ENCODE results near the gene NPRL2. TPM values are rescaled to one million over a fixed set of nuclear protein-coding genes. Genes with fewer than 3 reads are reported as not detected.
"Not testable (repeated sequence)": the region's sequence is repeated elsewhere in the genome, so short reads cannot be mapped to it uniquely, and the experiment has no call there.

Gene NPRL2
- total RNA-seq, 2 donors from 2014 or later: 27.0 to 30.9 TPM

DNA sequence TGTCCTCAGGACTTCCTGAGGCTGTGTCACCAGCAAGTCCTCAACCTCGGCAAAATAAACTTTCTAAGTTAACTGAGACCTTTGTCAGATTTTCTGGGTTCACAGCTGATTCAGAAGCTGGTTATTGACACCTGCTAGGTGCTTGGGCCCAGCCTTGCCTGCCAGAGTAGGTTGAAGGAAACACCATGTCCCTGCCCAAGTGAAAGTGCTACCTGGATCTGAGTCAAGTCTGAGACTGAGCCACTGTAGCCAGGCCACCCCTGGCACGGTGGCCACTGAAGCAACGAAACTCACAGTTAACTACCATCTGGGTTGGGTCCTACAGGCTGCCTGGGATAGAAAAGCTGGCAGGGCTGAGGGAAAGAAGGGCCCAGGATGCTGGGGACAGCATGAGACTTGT lies 36.2 kb downstream of the NPRL2 start:
- intact Hi-C loops (cut with DNase I): no loop called here
- DNase-seq: peak in 1 of 4 donors; percentile 18
- ATAC-seq: no peak
- WGBS, 2 donors: 67 to 72% methylated on average over 3 of the region's 3 CpGs
- Histone ChIP-seq H3K27ac (no peak overlapping the region), H3K4me1 (peaks cover 27% of the 10 kb centered on the region), H3K4me3 (no peak overlapping the region), H3K27me3 (no peaks in the 10 kb centered on the region), H3K9me3 (no peaks in the 10 kb centered on the region), H3K36me3 (replicated peaks in 1 of 2; ENCODE audit: insufficient read depth in 1 of 2, low read depth in 2 of 2) (peaks cover 0 to 5% of the 10 kb centered on the region in 2 donors)
- TF ChIP-seq, protein P1, sequence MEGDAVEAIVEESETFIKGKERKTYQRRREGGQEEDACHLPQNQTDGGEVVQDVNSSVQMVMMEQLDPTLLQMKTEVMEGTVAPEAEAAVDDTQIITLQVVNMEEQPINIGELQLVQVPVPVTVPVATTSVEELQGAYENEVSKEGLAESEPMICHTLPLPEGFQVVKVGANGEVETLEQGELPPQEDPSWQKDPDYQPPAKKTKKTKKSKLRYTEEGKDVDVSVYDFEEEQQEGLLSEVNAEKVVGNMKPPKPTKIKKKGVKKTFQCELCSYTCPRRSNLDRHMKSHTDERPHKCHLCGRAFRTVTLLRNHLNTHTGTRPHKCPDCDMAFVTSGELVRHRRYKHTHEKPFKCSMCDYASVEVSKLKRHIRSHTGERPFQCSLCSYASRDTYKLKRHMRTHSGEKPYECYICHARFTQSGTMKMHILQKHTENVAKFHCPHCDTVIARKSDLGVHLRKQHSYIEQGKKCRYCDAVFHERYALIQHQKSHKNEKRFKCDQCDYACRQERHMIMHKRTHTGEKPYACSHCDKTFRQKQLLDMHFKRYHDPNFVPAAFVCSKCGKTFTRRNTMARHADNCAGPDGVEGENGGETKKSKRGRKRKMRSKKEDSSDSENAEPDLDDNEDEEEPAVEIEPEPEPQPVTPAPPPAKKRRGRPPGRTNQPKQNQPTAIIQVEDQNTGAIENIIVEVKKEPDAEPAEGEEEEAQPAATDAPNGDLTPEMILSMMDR (IDR thresholded peaks at IDR 0.05): no peak
- no peak for TF ChIP-seq POLR2A (IDR thresholded peaks at IDR 0.05)

DNA sequence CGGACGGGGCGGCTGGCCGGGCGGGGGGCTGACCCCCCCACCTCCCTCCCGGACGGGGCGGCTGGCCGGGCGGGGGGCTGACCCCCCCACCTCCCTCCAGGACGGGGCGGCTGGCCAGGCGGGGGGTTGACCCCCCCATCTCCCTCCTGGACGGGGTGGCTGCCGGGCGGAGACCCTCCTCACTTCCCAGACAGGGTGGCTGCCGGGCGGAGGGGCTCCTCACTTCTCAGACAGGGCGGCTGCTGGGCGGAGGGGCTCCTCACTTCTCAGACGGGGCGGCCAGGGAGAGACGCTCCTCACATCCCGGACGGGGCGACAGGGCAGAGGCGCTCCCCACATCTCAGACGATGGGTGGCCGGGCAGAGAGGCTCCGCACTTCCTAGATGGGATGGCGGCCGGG lies 38.5 kb downstream of the NPRL2 start:
- intact Hi-C loops (cut with DNase I); ATAC-seq: not testable (repeated sequence)

DNA sequence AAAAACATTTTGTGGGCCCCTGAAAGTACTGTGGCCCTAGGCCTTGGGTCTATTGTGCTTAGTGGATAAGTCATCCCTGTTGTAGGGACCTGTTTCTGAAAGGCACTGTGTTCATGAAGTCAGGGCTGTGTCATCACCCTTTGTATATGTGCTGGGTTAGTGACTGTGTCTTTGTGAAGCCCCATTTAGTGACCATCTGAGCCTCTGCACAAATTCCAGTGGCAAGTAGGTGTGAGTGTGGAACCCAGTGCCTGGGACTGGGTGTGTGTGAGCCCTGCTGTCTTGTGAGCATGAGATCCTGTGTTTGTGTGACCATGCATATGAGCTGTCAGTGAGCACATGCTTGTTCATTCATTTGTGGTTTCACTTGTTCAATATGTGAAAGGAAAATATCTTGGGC lies 46.0 kb downstream of the NPRL2 start:
- Histone ChIP-seq H3K4me1 (peaks cover 44% of the 10 kb centered on the region), H3K27me3 (no peaks in the 10 kb centered on the region), H3K36me3 (replicated peaks in 1 of 2; ENCODE audit: insufficient read depth in 1 of 2, low read depth in 2 of 2) (no peaks in the 10 kb centered on the region), H3K27ac (no peak overlapping the region), H3K4me3 (no peak overlapping the region), H3K9me3 (no peaks in the 10 kb centered on the region)
- intact Hi-C loops (cut with DNase I): no loop called here
- DNase-seq (no peak), ATAC-seq (no peak)
- TF ChIP-seq, protein P1 (IDR thresholded peaks at IDR 0.05): no peak
- no peak for TF ChIP-seq POLR2A (IDR thresholded peaks at IDR 0.05)

More for the DNA sequence above, 38.5 kb downstream of the NPRL2 start:
- not testable (repeated sequence) for H3K4me3 ChIP-seq; H3K27me3 ChIP-seq; H3K36me3 ChIP-seq (replicated peaks in 1 of 2; ENCODE audit: insufficient read depth in 1 of 2, low read depth in 2 of 2); H3K4me1 ChIP-seq; H3K27ac ChIP-seq; H3K9me3 ChIP-seq; DNase-seq
- 81% methylated on average over 4 of the region's 32 CpGs; no CpG with 5 or more reads in 1 of the 2 donors for WGBS, 2 donors

DNA sequence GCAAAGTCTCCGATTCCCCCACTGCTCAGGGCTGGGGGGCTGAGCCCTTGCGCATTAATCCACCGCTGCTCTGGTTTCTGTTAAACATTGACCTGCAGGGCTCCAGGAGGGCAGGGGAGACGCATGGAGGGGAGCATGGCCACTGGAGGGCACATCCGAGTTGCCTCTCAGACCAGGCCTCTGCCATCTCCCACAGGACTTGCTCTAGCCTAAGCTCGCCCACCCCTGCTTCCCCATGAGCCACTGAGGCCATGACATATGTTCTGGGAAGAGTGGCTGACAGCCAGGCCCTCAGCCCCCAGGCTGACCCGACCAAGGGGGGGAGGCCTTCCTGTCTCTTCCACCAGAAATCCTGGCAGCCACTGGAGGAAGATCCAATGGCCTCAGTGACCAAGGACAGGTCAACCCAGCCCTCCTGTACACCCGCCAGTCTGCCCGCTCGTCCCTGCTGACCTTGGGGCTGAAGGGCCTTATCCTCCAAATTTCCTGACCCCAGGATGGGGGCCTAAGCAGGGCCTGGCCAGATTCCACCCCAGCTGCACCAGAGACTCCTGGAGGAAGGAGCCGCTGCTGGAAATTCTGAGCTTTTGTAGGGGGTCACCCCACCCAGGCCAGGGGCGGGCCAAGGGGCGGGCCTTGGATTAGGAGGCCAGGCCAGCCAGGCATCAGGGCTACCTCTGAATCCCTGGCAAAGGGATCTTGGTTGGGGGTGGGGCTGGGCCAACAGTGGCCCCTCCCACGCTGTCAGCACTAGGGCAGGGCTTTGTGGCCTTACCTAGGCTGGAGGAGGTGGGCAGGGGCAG lies 47.4 kb downstream of the NPRL2 start, which contains the start of gene HYAL1:
HYAL1 (minus strand) TSS at position 562 of the 803 bp plus-strand sequence. CDS start 618 bp downstream, outside the sequence.
- ATAC-seq: peak; percentile 16
- H3K36me3 ChIP-seq (replicated peaks in 1 of 2; ENCODE audit: insufficient read depth in 1 of 2, low read depth in 2 of 2): no peaks in the 10 kb centered on the region
- H3K27me3 ChIP-seq: no peaks in the 10 kb centered on the region
- intact Hi-C loops (cut with DNase I): no loop called here
- no peak within 1 kb of the TSS for H3K4me3 ChIP-seq
- TF ChIP-seq, protein P1 (IDR thresholded peaks at IDR 0.05): peak in 4 of 7 experiments; percentile 21 to 34 (median 27)
- peak; percentile 23 to 77 (median 66) for TF ChIP-seq POLR2A (IDR thresholded peaks at IDR 0.05)
- DNase-seq: peak; percentile 68 to 79 (median 76)
- no peaks in the 10 kb centered on the region for H3K9me3 ChIP-seq
- peaks cover 46% of the 10 kb centered on the region for H3K4me1 ChIP-seq
- peak within 1 kb of the TSS; percentile 55 to 88 (median 86) for H3K27ac ChIP-seq
- WGBS, 2 donors: 57 to 100% methylated on average over 1 to 14 of the region's 14 CpGs

DNA sequence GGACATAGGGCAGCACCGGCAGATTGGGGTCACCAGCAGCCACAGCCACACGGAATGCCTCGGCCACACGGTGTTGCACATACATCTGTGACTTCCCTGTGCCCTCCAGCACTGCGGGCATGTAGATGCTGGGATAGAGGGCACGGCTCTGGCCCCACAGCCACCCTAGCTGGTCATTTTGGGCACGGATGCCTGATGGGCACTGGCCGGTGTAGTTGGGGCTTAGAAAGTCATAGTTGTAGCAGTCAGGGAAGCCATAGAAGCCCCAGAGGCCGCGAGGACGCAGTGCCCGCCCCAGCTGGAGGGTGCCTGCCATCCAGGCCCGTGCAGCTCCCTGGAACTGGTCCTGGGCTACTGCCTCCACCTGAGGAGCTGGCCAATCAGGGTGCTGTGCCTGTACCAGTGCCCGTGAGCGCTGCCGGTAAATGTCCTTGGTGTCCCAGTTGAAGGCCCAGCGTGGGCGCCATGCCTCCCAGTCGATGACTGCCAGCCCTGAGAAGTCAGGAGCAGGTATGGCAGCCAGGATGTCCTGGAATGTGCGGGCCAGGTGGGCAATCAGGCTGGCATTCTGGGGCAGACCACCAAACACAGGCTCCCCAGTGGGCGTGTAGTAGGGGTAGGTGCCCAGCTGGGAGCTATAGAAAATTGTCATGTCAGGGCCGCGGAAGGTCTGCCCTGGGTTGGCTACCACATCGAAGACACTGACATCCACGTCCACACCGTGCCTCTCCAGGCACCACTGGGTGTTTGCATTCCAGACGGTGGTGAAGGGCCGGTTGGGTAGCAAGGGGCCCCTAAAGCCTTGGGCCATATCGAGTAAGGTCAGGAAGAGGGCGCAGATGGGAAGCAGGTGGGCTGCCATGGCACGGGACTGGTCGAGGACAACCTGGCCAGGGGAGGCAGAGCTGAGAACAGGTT lies 48.2 kb downstream of the NPRL2 start:
- no peaks in the 10 kb centered on the region for H3K36me3 ChIP-seq (replicated peaks in 1 of 2; ENCODE audit: insufficient read depth in 1 of 2, low read depth in 2 of 2)
- peaks cover 55% of the 10 kb centered on the region for H3K4me1 ChIP-seq
- intact Hi-C loops (cut with DNase I): no loop called here
- no peak for DNase-seq
- H3K4me3 ChIP-seq: no peak overlapping the region
- TF ChIP-seq, protein P1 (IDR thresholded peaks at IDR 0.05): no peak
- no peak for TF ChIP-seq POLR2A (IDR thresholded peaks at IDR 0.05)
- H3K9me3 ChIP-seq: no peaks in the 10 kb centered on the region
- H3K27me3 ChIP-seq: no peaks in the 10 kb centered on the region
- 81 to 85% methylated on average over 4 to 32 of the region's 32 CpGs for WGBS, 2 donors
- no peak for ATAC-seq
- H3K27ac ChIP-seq: peak overlapping the region; percentile 55 to 88 (median 86)

All from body of pancreas (tissue), 4 donors.